Vagina (tissue), 2 donors: ENCODE data around the gene TNFRSF21.

Experiments used
- CTCF ChIP-seq, 3 experiments: fragments of 450-650 bp in 2 of 3; fragments of 200-600 bp in 1 of 3; sonication (generic) in 1 of 3; IDR thresholded peaks; one replicate each; pipeline ENCODE4 v1.5.1; 2017 to 2019; ENCODE audit warnings: antibody characterized with exemption in 3 of 3, mild to moderate bottlenecking in 2 of 3, moderate library complexity in 2 of 3
- POLR2A ChIP-seq, 2 donors: fragments of 450-650 bp; IDR thresholded peaks; one replicate each; pipeline ENCODE4 v1.6.1; 2017; ENCODE audit warnings: antibody characterized with exemption in 2 of 2, mild to moderate bottlenecking in 2 of 2, moderate library complexity in 2 of 2
- POLR2AphosphoS5 ChIP-seq, 2 donors: sonication (generic); formaldehyde crosslinking; IDR thresholded peaks; one replicate each; pipeline ENCODE4 v1.9.0; 2017; ENCODE audit warnings: antibody characterized with exemption in 2 of 2, mild to moderate bottlenecking in 2 of 2, low read depth in 1 of 2; ENCODE audit not compliant: insufficient read depth in 1 of 2

GRCh38 chr6:47323887-47324286, 14.2 kb upstream of the TNFRSF21 start:
- TF ChIP-seq CTCF (IDR thresholded peaks at IDR 0.05) (no peak), POLR2AphosphoS5 (IDR thresholded peaks at IDR 0.05; ENCODE audit: insufficient read depth in 1 of 2, low read depth in 1 of 2) (no peak), POLR2A (IDR thresholded peaks at IDR 0.05) (no peak)
